Activated gamma-delta T cell (primary cell): ENCODE results near the gene LINC01488.

Experiments
- DNase-seq: peaks from one replicate; lab custom pipeline; 2025; lab: John Stamatoyannopoulos, UW

LINC01488 gene

DNA sequence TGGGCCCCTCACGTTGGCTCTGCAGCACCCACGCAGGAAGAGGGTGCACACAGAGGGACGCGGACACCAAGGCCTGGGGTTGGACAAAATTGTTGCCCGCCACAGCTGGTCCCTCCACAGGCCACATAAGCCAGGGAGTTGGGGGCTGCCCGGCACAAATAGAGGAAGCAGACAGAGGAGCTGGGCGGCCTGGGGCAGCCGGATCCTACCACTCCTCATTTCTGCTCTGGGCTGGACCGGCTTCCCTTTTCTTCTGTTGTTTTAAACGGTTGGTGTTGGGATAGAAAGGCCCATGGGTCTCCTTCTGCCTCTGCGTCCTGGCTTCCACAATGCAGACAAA is 36.4 kb upstream of the LINC01488 start:
- DNase-seq, result no peak

- no peak for DNase-seq
These were observed 35.4 kb upstream of the LINC01488 start for GRCh38 chr11:69446108-69446507.

DNA sequence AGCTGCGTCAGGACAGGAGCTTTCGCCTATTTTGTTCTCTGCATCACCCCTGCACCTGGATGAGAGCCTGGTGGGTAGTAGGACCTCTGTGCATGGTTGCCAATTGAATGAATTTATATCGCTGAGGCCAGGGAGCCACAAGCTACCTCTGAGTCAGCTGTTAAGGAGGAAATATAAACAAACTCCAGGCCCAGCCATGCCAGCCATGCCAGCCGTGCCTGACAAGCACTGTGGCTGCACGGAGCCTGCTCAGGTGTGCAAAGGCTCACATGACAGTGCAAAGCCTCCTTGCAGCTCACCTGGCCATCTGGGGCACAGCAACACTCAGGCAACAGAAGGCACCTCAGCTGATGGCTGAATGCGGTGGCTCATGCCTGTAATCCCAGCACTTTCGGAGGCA is 33.7 kb upstream of the LINC01488 start:
- DNase-seq, result no peak

GRCh38 chr11:69448471-69449284 is 32.8 kb upstream of the LINC01488 start:
- no peak for DNase-seq

DNA sequence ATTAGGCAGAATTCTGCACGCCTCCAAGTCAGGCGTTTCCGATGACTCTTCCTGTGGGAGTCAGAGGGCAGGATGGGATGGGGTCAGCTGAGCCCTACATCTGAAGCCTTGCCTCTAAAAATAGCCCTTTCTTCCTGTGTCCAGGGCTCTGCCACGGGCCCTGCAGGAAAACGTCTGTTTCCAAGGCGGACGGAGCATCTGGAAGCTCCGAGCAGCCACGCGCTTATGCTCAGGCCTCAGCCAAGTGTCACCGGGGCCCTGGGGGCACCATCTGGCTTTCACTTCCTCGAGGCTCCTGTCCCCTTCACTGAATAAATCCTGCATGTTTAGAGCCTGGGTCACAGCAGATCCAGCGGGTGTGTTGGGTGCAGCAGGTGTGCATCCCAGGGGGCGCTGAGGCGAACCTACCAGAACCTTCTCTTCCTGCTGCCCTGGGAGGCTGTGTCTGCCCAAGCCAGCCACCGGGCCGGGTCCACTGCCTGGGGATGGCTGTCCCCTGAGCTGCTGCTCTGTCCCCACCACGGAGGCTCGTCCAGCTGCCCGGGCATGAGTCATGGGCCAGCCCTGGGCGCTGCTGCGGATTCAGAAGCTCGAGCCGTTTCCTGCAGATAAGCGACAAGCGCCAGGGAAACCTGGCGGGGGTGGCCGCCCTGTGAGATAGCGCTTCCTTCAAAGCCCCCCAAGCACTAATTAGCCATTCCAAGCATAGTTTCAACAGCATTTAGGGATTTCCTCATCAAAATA is 32.0 kb upstream of the LINC01488 start:
- no peak for DNase-seq

DNA sequence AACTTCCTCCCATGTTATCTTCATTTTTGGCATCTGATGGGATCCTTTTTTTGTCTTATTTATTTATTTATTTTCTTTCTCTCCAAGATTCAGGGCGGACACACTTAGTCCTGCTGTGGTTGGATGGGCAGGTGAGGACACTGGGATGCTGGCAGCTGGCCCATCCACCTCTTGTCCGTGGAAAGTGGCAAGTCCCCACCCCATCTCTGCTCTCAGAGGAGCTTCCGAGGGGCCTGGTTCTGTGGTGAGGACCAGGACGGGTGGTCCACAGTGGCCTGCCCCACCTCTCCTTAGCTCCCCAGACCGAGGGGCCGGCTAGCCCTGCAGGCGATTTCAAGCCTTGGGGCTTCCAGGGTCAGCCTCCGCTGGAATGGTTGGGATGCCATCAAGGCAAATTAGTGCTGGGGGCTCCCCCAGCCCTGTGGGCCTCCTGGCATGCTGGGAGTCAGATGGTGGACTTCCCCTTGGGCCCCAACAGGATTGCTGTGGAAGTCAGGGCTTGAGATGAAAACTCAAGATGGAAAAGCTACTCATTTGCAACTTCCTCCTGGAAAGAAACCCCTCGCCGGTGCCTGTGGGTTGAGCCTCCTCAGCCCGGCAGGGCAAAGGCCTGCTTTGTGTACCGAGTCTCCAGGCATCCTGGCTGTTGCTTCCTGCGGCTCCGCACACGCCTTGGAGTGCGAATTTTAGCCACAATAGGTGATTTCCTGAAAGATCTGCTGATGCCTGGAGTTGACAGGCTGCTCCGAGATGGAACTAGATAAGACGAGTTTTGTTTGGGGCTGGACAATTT is 31.2 kb upstream of the LINC01488 start:
- no peak for DNase-seq

- no peak for DNase-seq
These were observed 30.6 kb upstream of the LINC01488 start for GRCh38 chr11:69450857-69451220.

- DNase-seq, result no peak
These were observed 30.2 kb upstream of the LINC01488 start for GRCh38 chr11:69451289-69451688.

- no peak for DNase-seq
These were observed 29.1 kb upstream of the LINC01488 start for GRCh38 chr11:69452206-69452987.

GRCh38 chr11:69453151-69453550 is 28.3 kb upstream of the LINC01488 start:
- no peak for DNase-seq

DNA sequence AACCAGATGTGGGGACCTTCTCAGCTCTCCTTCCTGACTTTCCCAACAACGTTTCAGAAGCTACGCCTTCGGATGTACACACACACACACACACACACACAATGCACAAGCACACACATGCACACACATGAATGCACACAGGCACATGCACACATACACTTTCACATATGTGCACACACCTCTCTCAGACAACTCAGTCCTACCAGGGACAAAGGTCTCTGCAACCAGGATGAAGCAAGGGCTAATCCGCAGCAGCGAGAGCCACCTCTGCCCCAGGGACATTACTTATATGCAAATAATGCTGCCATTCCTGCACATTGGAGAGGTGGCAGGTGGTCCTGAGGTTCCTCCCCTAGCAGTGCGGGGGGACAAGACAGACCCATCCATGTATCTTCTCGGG is 27.4 kb upstream of the LINC01488 start:
- no peak for DNase-seq

DNA sequence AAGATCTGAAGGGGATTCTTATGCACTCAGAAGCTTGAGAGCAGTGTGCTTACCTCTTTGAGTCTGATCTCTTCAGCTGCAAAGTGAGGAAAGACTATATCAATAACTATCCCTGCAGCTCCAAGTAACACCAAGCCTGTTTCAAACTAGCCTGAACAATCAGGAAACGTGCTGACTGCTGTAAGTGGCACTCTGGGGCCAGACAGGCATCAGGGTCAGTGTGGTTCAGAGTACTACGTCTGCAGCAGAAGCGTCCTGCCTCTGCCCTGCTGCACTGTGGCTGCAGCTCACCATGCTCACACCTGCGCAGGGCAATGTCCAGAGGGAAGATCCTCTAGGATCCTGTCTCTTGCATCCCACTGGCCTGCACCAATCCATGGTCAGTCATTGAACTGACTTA is 25.5 kb upstream of the LINC01488 start:
- DNase-seq, result no peak

- no peak for DNase-seq
These were observed 24.8 kb upstream of the LINC01488 start for GRCh38 chr11:69456712-69457111.

DNA sequence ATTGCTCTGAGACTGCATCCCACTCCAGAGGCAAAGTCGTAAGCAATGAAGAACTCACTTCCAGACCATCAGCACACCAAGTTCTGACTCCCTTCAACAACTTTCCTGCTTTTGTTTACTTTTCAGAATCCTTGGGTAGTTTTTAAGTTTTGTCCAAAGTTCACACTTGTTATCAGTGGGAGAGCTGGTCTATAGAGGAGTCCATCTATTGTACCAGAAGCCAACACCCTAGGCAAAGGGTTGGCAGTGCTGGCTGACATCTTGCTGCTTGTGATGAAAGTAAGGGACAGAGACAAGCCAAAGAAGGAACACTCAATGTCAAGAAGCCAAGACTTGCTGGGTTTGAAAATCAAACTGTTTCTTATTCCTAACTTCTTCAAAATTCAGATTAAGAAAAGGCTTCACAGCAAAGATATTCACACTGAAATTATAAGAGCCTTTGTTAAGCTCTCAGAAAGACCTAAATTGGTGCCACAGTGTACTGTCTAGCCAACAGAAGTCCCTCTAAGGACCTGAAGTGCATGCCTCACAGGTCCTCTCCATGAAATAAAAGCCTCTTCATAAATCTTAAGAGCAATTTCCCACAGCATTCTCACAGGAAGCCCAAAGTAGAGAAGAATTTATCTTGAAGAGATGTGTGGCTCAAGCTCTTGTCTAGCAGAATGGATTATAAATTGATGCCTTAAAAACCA is 21.5 kb upstream of the LINC01488 start:
- no peak for DNase-seq

GRCh38 chr11:69460540-69461257 is 20.8 kb upstream of the LINC01488 start:
- DNase-seq, result no peak

DNA sequence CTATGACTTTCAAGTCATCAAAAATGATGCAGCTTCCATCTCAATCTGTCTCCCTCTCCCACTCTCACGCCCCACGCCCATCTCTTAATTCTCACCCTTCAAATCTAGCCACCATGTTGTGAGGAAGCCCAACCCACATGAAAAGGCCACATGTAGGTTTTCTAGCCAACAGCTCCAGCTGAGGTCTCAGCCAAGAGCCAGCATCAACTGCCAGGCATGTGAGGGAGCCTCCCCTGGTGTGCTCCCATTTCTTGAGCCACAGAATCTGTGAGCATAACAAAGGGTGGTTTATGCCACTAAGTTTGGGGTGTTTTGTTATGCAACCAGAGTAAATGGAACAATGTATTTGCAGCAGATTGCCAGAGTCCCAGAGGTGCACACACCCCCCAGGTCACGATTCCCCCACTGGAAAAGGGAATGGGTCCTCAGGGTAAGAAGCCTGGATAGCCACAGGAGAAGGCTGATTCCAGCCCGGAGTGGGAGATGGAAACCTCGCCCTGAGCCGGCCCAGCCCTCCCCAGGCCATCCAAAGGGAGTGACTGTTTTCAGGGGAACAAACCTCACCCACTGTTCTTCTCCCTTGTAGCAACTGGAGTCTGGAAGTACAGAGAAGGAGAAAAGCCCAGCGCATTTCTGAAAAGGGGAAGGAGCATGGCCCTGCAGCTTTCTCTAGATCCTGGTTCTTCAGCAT is 20.0 kb upstream of the LINC01488 start:
- DNase-seq, result no peak

DNA sequence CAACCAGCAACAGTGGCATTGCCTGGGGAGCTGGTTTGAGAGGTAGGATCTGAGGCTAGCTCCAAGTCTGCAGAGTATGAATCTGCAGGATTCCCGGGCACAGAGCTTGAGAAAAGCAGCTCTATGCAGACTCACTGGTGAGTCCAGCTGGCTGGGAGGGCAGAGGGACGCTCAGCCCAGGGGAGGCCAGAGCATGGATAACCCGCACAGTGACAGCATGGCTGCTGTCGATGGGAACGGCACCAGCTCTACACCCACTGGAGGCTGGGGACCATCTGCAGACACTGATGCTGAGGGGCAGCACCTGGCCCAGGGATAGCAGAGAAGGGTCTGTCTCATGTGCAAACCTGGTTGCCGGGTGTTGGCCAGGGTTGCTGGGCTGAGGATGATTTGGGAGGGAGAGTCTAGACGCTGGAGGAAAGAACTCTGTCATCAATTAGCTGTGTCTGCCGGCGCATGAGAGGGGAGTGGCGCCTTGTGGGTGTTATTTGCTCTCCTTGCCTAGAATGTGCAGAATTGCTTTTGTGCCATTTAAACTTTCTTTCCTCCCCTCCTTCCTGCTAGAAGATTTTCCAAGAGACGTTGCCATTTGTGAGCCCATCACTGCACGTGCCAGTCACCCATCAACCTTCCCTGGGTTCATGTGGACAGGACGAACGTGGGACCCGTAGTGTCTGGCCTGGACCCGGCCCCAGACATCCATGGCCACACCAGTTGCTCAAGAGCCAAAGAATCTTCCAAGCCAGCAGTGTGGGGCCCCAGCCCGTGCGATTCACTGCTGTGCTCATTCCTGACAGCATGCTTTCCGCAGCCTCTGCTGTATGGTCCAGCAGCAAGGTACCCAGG is 19.1 kb upstream of the LINC01488 start:
- no peak for DNase-seq

DNA sequence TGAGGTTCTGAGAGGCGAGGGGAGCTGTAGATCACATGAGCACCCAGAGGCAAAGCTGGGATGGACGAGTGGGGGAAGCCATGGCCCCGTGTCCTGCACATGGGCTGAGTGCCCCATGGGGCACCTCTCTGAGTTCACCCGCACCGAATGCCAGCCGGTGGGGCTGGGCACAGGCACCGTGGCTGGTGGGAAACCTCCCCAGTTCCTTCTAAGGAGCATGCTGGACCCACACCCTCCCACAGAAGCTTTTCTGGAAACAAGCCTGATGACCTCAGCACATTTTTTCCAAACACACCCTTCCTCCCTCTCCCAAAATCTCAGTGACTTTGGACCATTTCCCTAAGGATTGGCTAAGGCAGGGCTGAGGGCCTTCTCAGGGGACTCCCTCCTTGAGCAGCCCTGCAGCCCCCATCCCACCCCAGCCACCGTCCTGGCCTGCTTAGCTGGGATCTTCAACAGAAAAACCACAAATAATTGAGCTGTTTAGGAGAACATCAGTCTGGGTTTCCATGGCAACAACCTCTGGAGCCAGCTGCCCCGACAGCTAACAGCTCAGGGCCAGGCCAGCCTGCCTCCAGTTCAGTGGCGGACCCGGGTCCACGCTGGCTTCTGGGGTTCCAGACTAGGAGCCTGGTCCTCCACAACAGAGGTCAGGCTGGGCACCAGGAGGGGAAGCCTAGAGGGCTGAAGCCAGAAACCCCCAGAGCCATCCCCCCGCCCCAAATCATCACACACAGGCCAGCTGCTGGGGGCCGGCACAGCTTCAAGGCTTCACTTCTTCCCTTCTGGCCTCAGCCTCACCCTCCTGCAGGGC is 18.1 kb upstream of the LINC01488 start:
- DNase-seq, result no peak
